Hepatocyte (in vitro differentiated cells): ENCODE data around the gene ZNF407.

Experiments used
- EZH2phosphoT487 ChIP-seq: fragments of 200-600 bp; sonication (generic); IDR thresholded peaks from one replicate; pipeline ENCODE4 v1.6.1; 2018; ENCODE audit warnings: antibody characterized with exemption, mild to moderate bottlenecking, low read depth, moderate library complexity; ENCODE audit not compliant: unreplicated experiment, severe bottlenecking
- TF ChIP-seq, protein P1 (sequence below): fragments of 200-600 bp; sonication (generic); IDR thresholded peaks from 2 replicates; pipeline ENCODE4 v1.5.1; 2016; ENCODE audit warnings: antibody characterized with exemption, mild to moderate bottlenecking; ENCODE audit not compliant: poor library complexity

- TF ChIP-seq, protein P1, sequence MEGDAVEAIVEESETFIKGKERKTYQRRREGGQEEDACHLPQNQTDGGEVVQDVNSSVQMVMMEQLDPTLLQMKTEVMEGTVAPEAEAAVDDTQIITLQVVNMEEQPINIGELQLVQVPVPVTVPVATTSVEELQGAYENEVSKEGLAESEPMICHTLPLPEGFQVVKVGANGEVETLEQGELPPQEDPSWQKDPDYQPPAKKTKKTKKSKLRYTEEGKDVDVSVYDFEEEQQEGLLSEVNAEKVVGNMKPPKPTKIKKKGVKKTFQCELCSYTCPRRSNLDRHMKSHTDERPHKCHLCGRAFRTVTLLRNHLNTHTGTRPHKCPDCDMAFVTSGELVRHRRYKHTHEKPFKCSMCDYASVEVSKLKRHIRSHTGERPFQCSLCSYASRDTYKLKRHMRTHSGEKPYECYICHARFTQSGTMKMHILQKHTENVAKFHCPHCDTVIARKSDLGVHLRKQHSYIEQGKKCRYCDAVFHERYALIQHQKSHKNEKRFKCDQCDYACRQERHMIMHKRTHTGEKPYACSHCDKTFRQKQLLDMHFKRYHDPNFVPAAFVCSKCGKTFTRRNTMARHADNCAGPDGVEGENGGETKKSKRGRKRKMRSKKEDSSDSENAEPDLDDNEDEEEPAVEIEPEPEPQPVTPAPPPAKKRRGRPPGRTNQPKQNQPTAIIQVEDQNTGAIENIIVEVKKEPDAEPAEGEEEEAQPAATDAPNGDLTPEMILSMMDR: no peak
- no peak for TF ChIP-seq EZH2phosphoT487
Observed at GRCh38 chr18:74714791-74715190, 117.1 kb downstream of the ZNF407 start.
